ENCODE data around the gene CYP19A1. TPM values are rescaled to one million over a fixed set of nuclear protein-coding genes. Genes with fewer than 3 reads are reported as not detected.

The CYP19A1 gene
- total RNA-seq, 1 donor from 2014 or later: not detected

DNA sequence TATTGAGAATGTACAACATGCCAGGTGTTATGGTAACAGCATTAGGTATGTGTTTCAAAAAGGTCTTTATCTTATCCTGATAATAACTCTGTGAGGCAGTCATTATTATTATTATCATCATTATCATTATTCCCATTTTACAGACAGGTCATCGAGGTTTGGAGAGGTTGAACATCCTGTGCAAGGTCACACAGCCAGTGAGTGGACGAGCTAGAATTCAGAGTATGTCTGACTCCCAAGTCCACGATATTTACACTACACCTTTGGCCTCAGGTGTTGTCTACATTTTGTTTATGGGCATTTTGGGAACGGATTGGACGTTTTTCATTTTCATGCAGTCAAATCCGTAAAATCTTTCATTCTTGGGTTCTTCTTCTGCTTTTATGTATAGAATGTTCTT lies 27.0 kb upstream of the CYP19A1 start:
- DNase-seq (ENCODE audit: low read depth): no peak
- TF ChIP-seq, protein P1, sequence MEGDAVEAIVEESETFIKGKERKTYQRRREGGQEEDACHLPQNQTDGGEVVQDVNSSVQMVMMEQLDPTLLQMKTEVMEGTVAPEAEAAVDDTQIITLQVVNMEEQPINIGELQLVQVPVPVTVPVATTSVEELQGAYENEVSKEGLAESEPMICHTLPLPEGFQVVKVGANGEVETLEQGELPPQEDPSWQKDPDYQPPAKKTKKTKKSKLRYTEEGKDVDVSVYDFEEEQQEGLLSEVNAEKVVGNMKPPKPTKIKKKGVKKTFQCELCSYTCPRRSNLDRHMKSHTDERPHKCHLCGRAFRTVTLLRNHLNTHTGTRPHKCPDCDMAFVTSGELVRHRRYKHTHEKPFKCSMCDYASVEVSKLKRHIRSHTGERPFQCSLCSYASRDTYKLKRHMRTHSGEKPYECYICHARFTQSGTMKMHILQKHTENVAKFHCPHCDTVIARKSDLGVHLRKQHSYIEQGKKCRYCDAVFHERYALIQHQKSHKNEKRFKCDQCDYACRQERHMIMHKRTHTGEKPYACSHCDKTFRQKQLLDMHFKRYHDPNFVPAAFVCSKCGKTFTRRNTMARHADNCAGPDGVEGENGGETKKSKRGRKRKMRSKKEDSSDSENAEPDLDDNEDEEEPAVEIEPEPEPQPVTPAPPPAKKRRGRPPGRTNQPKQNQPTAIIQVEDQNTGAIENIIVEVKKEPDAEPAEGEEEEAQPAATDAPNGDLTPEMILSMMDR (conservative IDR thresholded peaks at IDR 0.05; ENCODE audit: low read depth, low read length): no peak

DNA sequence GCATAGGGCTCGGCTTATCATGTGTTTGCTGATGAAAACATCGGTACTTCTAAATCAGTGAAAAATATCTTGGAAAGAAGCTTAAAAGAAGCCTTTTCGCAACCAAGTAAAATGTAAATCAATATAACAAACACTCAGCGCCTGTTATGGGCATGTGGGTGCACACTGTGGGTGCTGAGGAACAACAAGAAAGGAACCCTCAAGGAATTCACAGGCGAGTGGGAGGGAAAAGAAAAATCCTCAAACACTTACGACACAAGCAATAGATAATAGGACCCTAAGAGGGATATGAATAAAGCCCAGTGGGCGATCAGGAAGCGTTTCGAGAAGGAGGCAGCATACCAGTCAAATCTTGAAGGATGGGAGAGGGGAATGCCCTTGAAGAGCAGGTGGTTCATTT lies 25.0 kb upstream of the CYP19A1 start:
- DNase-seq (ENCODE audit: low read depth): no peak
- H3K4me3 ChIP-seq (ENCODE audit: low read depth, low read length): no peak overlapping the region
- TF ChIP-seq, protein P1 (conservative IDR thresholded peaks at IDR 0.05; ENCODE audit: low read depth, low read length): no peak

More for the DNA sequence above, 27.0 kb upstream of the CYP19A1 start:
- no peak overlapping the region for H3K4me3 ChIP-seq (ENCODE audit: low read depth, low read length)

DNA sequence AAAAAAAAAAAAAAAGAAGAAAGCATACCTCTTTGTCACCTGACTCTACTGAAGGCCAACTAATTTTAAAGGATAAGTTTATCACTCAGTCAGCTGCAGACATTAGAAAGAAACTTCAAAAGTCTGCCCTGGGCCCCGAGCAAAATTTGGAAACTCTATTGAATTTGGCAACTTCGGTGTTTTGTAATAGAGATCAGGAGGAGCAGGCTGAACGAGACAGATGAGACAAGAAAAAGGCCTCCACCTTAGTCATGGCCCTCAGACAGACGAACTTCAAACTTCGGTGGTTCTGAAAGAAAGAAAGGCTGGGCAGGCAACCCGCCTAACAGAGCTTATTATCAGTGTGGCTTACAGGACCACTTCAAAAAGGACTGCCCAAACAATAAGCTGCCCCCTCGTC lies 21.6 kb upstream of the CYP19A1 start:
- TF ChIP-seq, protein P1 (conservative IDR thresholded peaks at IDR 0.05; ENCODE audit: low read depth, low read length): no peak
- H3K4me3 ChIP-seq (ENCODE audit: low read depth, low read length): no peak overlapping the region
- no peak for DNase-seq (ENCODE audit: low read depth)

DNA sequence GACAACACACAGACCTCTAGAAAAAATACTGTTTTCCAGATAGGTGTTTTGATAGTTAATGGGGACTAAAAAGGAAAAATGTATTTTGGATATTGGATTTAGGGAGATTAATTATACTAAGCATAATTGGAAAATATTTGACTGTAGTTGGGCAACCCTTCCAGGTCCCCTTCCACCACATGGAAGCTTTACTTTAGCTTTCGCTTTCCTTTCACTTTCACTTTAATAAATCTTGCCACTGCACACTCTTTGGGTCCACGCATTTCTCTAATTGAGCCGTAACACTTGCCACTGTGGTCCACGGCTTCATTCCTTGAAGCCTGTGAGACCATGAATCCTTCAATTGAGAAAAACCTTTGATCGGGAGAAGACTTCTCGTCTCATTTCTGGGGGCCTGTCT lies 18.6 kb upstream of the CYP19A1 start:
- TF ChIP-seq, protein P1 (conservative IDR thresholded peaks at IDR 0.05; ENCODE audit: low read depth, low read length): no peak
- no peak overlapping the region for H3K4me3 ChIP-seq (ENCODE audit: low read depth, low read length)
- no peak for DNase-seq (ENCODE audit: low read depth)

DNA sequence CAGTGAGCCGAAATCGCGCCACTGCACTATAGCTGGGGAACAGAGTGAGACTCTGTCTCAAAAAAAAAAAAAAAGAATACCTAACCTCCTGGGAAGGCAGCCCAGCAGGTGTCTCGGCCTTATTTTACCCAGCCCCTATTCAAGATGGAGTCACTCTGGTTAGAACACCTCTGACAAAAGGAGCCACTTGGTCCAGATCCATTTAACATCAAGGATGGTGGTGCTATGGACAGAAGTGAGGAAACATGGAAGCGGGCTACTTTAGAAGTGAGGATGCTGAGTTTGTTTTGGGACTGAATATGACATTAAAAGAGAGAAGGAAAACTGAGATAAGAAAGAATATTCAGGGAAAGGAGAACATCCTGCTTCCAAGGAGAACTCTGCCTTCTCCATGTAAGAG lies 17.8 kb upstream of the CYP19A1 start:
- no peak for DNase-seq (ENCODE audit: low read depth)
- TF ChIP-seq, protein P1 (conservative IDR thresholded peaks at IDR 0.05; ENCODE audit: low read depth, low read length): no peak
- H3K4me3 ChIP-seq (ENCODE audit: low read depth, low read length): no peak overlapping the region

DNA sequence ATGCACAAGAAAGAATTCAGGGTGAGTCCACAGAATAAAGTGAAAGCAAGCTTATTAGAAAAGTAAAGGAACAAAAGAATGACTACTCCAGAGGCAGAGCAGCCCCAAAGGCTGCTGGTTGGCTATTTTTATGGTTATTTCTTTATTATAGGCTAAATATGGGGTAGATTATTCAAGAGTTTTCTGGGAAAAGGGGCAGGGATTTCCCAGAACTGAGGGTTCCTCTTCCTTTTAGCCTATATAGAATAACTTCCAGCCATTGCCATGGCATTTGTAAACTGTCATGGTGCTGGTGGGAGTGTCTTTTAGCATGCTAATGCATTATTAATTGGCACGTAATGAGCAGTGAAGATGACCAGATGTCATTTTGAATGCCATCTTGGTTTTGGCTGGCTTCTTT lies 16.7 kb upstream of the CYP19A1 start:
- H3K4me3 ChIP-seq (ENCODE audit: low read depth, low read length): no peak overlapping the region
- TF ChIP-seq, protein P1 (conservative IDR thresholded peaks at IDR 0.05; ENCODE audit: low read depth, low read length): no peak
- no peak for DNase-seq (ENCODE audit: low read depth)

DNA sequence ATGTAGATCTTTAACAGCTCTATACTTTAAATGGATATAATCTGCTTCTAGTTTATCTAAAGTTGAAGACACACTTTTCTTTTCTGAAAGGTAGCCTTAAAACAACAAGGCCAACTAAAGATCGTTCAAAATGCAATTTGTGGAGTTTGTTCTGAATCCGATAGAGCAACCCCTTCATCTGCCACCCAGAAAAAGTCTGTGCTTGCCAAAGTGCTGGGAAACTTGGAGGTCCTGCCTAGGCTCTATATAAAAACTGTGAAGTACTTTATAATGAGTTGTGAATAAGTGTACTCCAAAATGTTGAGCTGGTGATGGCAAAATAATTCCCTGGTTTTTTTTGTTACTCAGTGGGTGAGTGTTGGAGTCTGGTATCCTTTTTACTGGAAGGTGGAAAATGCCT lies 15.6 kb upstream of the CYP19A1 start:
- H3K4me3 ChIP-seq (ENCODE audit: low read depth, low read length): no peak overlapping the region
- DNase-seq (ENCODE audit: low read depth): no peak
- TF ChIP-seq, protein P1 (conservative IDR thresholded peaks at IDR 0.05; ENCODE audit: low read depth, low read length): no peak
